Measurements from ENCODE around the gene KRI1.
"Not testable (repeated sequence)": the region's sequence is repeated elsewhere in the genome, so short reads cannot be mapped to it uniquely, and the experiment has no call there.

KRI1 gene

GRCh38 chr19:10546817-10547216 is 19.0 kb downstream of the KRI1 start:
- DNase-seq: no peak

GRCh38 chr19:10544753-10545251 is 21.0 kb downstream of the KRI1 start:
- no peak for DNase-seq

DNA sequence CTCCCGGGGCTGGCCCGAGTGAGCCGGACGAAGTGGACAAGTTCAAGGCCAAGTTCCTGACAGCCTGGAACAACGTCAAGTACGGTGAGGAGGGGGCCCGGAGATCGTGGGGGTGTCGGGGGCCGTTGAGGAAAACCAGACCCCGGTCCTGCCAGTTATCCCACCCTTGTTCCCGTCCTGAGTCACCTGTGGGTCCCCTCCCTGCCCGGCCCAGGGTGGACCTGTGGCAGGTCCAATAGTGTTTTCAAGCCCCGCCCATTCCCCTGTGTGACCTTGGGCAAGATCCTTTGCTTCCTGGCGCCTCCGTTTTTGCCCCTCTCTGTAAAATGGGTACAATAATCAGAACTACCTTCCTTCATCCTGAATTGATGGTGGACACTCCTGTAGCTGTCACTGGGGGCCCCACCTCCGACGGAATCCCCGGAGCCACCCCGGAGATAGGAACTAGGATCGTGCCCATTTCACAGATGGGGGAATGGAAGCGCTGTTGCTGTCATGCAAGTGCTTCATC is 21.5 kb downstream of the KRI1 start:
- no peak for DNase-seq

DNA sequence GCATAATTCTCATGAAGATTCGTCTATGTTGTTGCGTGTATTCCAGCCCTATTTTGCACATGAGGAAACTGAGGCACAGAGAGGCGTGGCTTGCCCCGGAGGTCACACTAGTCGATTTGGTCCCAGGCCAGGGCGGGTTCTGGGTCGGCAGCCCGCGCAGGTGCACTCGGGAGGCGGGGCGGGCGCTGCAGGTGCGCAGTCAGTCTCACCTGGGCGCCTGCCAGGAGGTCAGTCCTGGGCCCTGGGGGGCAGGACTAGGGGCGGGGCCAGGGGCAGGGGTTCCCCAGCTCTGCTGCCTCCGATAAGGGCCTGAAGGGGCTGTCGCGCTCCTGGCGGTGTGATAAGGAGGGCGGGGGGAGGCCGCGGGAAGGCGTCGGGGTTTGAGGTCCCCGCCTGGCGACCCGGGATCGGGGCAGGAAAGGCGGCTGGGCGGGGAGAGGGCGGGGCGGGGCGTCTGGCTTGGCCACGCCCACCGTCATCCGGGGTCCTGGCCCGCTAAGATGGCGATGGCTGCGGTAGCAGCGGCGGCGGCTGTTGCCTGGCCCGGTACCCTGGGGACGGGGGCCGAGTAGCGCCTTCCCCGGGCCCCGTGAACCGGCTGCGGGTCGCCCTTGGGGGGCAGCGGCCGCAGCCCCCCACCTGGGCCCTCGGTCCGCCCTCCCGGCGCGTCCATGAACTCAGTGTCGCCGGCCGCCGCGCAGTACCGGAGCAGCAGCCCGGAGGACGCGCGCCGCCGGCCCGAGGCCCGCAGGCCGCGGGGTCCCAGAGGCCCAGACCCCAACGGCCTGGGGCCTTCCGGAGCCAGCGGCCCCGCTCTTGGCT is 22.2 kb downstream of the KRI1 start, which contains the start of gene ATG4D:
Gene ATG4D, plus strand, starts transcription at position 485 of the 822 bp plus-strand sequence. Its CDS starts 187 bp downstream, at position 672.
- peak; percentile 88 for DNase-seq

- DNase-seq: no peak
Measured at GRCh38 chr19:10543059-10543419, 22.8 kb downstream of the KRI1 start.

GRCh38 chr19:10539016-10539415 is 26.8 kb downstream of the KRI1 start:
- DNase-seq: not testable (repeated sequence)

GRCh38 chr19:10538204-10538983 is 27.4 kb downstream of the KRI1 start:
- DNase-seq: no peak

DNA sequence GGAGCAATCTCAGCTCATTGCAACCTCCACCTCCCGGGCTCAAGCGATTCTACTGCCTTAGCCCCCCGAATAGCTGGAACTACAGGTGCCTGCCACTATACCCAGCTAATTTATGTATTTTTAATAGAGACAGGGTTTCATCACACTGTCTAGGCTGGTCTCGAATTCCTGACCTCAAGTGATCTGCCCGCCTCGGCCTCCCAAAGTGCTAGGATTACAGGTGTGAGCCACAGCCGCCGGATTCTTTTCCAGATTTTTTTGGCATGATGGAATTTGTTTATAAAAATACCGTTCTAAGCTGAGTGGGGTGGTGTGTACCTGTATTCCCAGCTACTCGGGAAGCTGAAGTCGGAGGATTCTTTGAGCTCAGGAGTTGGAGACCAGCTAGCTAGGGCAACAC is 28.1 kb downstream of the KRI1 start:
- DNase-seq: no peak

DNA sequence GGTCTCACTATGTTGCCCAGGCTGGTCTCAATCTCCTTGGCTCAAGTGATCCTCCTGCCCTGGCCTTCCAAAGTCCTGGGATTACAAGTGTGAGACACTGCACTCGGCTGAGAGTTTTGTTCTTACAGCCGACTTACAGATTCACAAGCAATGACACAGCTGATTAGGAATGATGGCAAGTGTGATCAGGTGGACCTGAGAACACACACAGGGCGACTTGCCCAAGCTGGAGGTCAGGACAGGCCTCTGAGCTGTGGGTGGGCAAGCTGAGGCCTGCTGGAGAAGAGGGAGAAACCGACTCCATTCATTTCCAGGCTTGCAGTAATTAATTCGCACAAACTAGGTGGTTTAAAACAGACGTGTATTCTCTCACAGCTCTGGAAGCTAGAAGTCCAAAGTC is 30.2 kb downstream of the KRI1 start:
- no peak for DNase-seq

DNA sequence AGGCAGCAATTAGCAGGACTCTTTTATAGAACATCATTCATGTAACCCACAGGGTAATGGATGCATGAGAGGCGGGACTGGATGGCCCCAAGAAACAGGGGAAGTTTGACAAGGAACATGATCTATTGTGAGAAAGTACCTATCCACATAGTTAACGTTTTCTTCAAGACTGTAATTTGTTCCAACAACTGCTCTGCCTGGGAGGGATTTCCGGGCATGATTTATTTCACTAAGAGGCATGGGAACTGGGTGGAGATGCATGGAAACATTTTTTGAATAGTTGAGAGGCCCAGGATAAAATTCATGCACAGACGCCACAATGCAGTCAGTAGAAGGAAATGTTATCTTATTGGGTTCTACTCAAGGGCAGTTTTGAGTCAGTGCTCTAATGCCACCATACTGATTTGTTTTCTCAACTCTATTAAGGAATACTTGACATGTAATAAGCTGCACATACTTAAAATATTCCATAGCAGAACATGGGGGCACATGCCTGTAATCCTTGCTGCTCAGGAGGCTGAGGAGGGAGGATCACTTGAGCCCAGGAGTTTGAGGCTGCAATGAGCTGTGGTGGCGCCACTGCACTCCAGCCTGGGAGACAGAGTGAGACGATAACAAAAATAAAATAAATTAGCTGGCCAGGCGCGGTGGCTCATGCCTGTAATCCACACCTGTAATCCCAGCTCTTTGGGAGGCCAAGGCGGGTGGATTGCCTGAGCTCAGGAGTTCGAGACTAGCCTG is 32.0 kb downstream of the KRI1 start:
- DNase-seq: no peak

GRCh38 chr19:10532457-10532856 is 33.4 kb downstream of the KRI1 start:
- no peak for DNase-seq

DNA sequence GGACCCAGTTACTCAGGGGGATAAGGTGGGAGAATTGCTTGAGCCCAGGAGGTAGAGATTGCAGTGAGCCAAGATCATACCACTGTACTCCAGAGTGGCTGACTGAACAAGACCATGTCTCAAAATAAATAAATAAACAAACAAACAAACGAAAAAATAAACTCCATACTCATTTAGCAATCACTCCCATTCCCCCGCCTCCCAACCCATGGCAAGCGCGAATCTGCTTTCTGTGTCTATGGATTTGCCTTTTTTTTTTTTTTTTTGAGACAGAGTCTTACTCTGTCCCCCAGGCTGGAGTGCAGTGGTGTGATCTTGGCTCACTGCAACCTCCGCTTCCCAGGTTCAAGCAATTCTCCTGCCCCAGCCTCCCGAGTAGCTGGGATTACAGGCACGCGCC is 38.9 kb downstream of the KRI1 start:
- DNase-seq: not testable (repeated sequence)

GRCh38 chr19:10525636-10526035 is 40.2 kb downstream of the KRI1 start:
- no peak for DNase-seq

GRCh38 chr19:10523135-10523636 is 42.6 kb downstream of the KRI1 start:
- no peak for DNase-seq

GRCh38 chr19:10521461-10522171 is 44.2 kb downstream of the KRI1 start:
- DNase-seq: no peak

DNA sequence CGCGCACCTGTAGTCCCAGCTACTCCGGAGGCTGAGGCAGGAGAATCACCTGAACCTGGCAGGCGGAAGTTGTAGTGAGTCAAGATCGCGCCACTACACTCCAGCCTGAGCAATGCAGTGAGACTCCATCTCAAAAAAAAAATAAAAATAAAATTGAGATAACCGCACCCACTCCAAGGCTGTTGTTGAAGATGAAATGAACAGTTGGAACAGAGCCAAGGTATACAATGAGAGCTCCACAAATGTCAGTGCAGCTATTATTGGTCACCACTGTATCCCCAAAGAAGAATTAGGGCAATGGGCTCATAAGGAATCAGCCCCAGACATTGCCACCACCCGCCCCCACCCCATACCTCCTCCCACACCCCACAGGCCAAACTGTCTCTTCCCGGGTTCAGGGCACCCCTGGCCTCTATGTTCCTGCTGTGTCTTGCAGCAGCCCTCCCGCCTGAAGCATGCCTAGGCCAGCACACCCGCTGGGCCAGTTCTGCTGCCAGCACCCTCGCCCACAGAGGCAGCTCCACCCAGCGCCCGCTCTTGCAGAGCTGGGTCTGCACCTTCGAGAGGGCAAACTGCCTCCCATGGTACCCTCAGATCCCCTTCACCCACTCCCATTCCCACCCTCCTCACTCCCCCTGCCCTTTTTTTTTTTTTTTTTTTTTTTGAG is 45.0 kb downstream of the KRI1 start:
- DNase-seq: no peak

DNA sequence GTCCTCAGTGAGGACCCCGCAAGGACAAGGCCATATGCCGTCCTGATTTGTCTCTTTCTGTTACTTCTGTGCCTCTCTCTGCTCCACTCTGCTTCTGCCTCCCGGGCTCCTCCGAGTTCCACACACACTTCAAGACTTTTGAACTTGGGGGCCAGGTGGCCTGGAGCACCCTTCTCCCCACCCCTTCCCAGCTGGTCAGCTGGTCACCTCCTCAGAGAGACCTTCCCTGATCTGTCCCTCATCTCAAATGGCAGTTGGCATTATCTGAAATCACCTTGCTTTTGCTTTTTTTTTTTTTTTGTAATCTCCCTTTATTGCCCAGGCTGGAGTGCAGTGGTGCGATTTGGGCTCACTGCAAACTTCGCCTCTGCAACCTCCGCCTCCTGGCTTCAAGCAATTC is 46.4 kb downstream of the KRI1 start:
- no peak for DNase-seq

- no peak for DNase-seq
Measured at GRCh38 chr19:10518444-10519361, 47.1 kb downstream of the KRI1 start.

DNA sequence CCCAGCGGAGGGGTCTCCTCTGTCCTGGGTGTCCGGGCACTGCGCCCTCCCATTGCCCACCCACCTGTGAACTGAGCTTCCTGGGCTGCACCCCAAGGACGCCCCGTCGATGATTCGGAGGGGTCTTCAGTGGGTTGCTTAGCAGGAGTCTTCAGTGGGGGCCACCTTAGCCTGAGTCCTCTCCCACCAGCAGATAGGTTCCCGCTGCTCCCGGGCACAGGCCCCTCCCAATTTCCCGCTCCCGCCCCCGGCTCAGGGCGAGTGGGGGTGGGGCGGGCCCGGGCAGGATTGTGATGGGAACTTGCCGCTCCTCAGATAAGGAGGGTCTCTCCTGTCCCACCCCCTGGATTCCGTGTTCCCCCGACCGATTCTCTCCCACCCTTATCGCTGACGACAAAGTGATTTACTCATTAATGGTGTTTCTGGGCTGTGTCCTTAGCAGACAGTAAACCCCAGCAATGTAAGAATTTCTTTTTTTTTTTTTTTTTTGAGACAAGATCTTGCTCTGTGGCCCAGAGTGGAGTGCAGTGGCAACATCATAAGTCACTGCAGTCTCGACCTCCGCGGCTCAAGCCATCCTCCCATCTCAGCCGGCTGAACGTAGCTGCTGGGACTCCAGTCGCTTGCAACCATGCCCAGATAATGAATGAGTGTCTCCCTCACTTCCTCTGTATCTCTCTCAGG is 47.9 kb downstream of the KRI1 start:
- DNase-seq: no peak

DNA sequence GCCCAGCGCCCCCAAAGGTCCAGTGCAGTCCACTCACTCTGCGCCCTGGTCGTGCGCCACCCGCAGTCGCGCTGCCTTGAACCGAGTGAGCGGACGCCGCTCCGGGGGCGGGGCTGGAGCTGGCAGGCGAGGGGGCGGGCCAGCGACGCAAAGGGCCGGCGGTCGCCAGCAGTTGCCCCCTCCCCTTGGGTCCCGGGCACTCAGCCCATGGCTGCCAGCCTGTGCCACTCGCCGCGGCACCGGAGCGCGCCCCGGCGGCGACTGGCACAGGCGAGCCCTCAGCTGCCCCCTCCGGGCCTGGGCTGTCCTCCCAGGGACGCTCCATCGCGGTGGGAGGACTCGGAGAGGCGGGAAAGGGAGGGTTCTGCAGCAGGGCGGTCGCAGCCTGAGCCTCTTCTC is 48.5 kb downstream of the KRI1 start, which contains the start of gene S1PR5:
Gene S1PR5, minus strand, starts transcription at position 87 of the 399 bp plus-strand sequence. CDS start 2,436 bp downstream, outside the sequence.
- no peak for DNase-seq

All from NCI-H2029 treated with DMSO at 0.1 percent for 48 hours (cell line).